H7 (cell line): ENCODE measurements around the gene KLLN. TPM values are rescaled to one million over a fixed set of nuclear protein-coding genes. Genes with fewer than 3 reads are reported as not detected.
"Not testable (repeated sequence)": the region's sequence is repeated elsewhere in the genome, so short reads cannot be mapped to it uniquely, and the experiment has no call there.

ENCODE experiments used
- DNase-seq: peaks from one replicate; pipeline ENCODE4 v3.0.0; 2012
- H3K27me3 ChIP-seq: 2 replicates; pipeline ENCODE4 v1.6.0; 2011; ENCODE audit warnings: mild to moderate bottlenecking, low read length; ENCODE audit not compliant: control insufficient read depth, insufficient read depth
- H3K36me3 ChIP-seq: replicated peaks from 2 replicates; pipeline ENCODE4 v1.5.1; 2011; ENCODE audit warnings: low read length; ENCODE audit not compliant: control insufficient read depth, insufficient read depth
- H3K4me3 ChIP-seq: 2 replicates; pipeline ENCODE4 v1.5.1; 2011; ENCODE audit warnings: low read depth, mild to moderate bottlenecking, control low read depth, low read length, moderate library complexity; ENCODE audit not compliant: insufficient read depth
- total RNA-seq: library from RNA; depleted of rRNA; stranded (reverse); fragments of >200 nt; shearing (Covaris generic); gene quantifications from 2 replicates; pipeline ENCODE4 v1.2.3, GENCODE V29; 2014

Gene KLLN
- total RNA-seq, 1 experiment from 2014 or later, result 0.10 TPM

DNA sequence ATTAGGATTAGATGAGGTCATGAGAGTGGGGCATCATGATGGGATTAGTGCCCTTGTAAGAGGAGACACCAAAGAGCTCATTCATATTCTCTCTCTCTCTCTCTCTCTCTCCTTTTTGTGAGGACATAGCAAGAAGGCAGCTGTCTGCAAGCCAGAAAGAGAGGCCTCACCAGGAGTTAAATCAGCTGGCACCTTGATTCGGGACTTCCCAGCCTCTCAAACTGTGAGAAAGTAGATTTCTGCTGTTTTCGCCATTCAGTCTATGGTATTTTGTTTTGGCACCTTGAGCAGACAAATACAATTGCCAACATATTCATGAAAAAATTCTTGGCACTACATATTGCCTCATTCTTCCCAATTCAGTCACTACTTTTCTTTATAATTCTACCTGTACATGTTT, 24.7 kb downstream of the KLLN start:
- DNase-seq, result no peak
- no peak overlapping the region for H3K4me3 ChIP-seq
- no peaks in the 10 kb centered on the region for H3K36me3 ChIP-seq
- no peaks in the 10 kb centered on the region for H3K27me3 ChIP-seq

DNA sequence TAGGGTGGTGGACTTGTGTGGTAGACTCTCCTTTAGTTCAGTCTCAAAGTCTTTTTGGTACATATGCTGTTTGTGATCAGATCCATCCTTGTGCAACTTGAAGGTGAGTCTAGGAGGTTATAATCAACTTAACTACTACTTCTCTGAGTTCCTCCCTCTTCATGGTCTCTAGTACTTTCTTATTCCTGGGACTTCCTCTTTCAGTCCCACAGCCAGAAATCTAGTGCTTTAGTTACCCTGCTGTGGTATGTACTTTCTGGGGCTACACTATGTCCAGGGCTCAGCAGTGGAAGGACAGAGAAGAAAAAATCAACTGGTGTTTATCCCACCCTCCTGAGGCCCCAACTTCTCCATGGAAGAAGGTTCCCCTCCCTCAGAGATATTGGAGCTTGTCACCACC, 25.9 kb downstream of the KLLN start:
- no peak for DNase-seq
- H3K4me3 ChIP-seq, result no peak overlapping the region
- H3K36me3 ChIP-seq, result no peaks in the 10 kb centered on the region
- H3K27me3 ChIP-seq, result no peaks in the 10 kb centered on the region

- no peaks in the 10 kb centered on the region for H3K27me3 ChIP-seq
- no peak overlapping the region for H3K4me3 ChIP-seq
- no peaks in the 10 kb centered on the region for H3K36me3 ChIP-seq
- no peak for DNase-seq
Measured at GRCh38 chr10:87836098-87836497, 27.2 kb downstream of the KLLN start.

- DNase-seq, result no peak
- Histone ChIP-seq H3K27me3 (no peaks in the 10 kb centered on the region), H3K36me3 (no peaks in the 10 kb centered on the region), H3K4me3 (no peak overlapping the region)
Measured at GRCh38 chr10:87829986-87830729, 33.2 kb downstream of the KLLN start.

GRCh38 chr10:87829051-87829450, 34.3 kb downstream of the KLLN start:
- H3K27me3 ChIP-seq, H3K36me3 ChIP-seq, H3K4me3 ChIP-seq, DNase-seq: not testable (repeated sequence)

- no peaks in the 10 kb centered on the region for H3K27me3 ChIP-seq
- no peaks in the 10 kb centered on the region for H3K36me3 ChIP-seq
- H3K4me3 ChIP-seq, result no peak overlapping the region
- DNase-seq, result no peak
Measured at GRCh38 chr10:87827681-87828080, 35.7 kb downstream of the KLLN start.

GRCh38 chr10:87826653-87827052, 36.7 kb downstream of the KLLN start:
- H3K4me3 ChIP-seq, result no peak overlapping the region
- DNase-seq, result no peak
- no peaks in the 10 kb centered on the region for H3K27me3 ChIP-seq
- H3K36me3 ChIP-seq, result no peaks in the 10 kb centered on the region

- Histone ChIP-seq H3K36me3 (no peaks in the 10 kb centered on the region), H3K4me3 (no peak overlapping the region), H3K27me3 (no peaks in the 10 kb centered on the region)
- no peak for DNase-seq
Measured at GRCh38 chr10:87819289-87819585, 44.1 kb downstream of the KLLN start.

DNA sequence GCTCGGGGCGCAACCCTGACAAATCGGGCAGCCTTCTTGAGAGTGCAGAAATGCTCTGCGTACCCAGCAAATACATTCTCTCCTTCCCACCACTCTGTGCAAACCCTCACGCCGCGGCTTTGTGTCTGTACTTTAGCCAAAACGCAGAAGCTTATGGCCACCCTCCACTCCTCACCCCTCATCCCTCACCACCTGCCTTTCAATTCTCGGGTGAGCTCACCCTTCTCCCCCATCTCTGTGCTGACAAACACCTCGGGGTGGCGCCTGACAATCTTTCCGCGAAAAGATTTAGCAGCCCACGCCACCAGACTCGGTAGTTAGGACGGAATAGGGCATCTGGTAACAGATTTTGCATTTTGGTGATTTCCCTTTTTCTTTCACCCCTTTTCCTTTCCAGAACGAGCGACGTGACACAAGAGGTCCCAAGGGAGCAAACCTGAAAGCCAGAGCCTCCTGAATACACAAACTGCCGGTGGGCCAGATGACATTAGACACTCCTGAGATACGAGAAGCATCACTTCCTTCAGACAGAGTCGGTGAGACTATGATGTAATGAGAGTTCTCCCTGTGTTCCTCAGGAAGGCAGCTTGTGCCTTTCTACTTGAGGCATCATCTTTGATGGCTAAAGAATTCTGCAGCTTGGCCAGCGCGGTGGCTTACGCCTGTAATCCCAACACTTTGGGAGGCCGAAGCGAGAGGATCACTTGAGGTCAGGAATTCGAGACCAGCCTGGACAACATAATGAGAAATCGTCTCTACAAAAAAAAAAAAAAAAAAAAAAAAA, 44.6 kb downstream of the KLLN start:
- DNase-seq, result peak; percentile 15
- H3K36me3 ChIP-seq, result no peaks in the 10 kb centered on the region
- no peaks in the 10 kb centered on the region for H3K27me3 ChIP-seq
- peak overlapping the region; percentile 71 for H3K4me3 ChIP-seq

DNA sequence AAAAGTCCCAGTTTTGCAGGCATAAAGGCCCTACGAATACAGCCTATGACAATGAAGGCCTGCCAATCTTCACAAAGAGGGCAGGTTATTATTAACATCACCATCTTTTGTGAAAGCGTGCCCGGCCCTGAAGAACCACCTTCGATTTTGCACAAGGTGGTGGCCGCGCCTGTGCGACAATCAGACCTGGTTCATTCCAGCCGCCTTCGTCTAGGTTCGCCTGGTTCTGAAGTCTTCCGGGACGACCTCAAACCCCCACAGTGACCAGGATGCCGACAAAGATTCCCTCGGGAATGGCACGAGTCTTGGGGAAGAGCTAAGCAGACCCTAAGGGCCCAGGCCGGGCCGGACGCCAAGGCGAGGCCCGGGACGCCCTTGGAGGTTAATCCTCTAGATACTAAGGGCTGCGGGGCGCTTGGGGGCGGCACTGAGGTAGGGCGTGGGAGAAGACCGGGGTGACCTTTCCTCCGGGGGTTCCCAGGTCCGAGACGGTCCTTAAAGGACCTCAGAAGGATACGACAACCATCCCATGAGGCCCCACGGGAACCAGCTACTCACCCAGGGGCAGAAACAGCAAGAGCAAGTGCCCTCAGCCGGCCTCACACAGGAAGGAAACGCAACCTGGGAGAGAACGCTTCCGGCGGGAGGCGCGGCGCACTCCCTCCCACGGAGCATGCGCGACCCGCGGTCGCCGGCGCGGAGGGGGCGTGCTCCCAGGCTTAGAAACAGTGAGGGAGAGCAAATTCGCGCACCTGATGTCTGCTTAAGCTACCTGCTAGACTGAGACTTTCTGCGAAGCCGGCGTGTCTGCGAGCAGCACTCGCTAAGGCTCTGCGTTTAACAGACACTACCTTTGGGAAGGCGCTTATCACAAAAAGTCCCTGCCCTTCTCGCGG, 45.5 kb downstream of the KLLN start, which contains the start of gene ATAD1:
ATAD1 (minus strand) TSS at position 618 of the 896 bp plus-strand sequence. CDS start 3,627 bp downstream, outside the sequence.
- no peaks in the 10 kb centered on the region for H3K36me3 ChIP-seq
- peak; percentile 90 for DNase-seq
- no peaks in the 10 kb centered on the region for H3K27me3 ChIP-seq
- H3K4me3 ChIP-seq, result peak within 1 kb of the TSS; percentile 71

DNA sequence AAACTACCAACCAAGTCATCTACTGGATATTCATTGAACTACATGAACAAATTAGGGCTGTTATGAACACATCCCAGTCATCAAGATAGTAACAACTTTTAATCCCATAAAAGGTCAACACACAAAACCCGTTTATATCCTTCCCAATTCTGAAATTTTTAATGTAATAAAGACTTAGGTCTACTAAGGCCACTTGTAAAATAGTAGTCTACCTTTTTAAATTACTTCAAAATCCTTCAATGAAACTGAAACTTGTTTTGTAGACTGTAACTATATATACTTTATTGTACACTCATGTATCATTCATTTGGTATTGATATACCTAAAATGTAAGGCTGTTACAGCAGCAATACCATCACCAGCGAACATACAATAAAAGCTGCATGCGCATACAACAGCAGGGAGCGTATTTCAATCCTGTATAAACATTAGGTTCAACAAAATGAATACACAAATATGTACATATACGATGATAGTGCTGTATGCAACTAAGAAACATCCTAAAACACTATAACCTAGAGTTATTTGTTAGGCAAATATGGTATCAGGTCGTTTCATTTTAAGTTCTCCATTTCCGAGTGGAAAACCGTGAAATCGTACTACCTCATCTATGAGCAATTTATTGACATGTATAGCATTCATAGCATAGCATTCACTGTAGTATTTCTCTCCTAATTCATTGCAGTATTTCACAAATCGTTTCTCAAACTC, 46.3 kb downstream of the KLLN start:
- H3K4me3 ChIP-seq, result peak overlapping the region; percentile 71
- no peaks in the 10 kb centered on the region for H3K27me3 ChIP-seq
- peaks cover 3% of the 10 kb centered on the region; the same call in 1 of the 2 replicates for H3K36me3 ChIP-seq
- DNase-seq, result no peak

DNA sequence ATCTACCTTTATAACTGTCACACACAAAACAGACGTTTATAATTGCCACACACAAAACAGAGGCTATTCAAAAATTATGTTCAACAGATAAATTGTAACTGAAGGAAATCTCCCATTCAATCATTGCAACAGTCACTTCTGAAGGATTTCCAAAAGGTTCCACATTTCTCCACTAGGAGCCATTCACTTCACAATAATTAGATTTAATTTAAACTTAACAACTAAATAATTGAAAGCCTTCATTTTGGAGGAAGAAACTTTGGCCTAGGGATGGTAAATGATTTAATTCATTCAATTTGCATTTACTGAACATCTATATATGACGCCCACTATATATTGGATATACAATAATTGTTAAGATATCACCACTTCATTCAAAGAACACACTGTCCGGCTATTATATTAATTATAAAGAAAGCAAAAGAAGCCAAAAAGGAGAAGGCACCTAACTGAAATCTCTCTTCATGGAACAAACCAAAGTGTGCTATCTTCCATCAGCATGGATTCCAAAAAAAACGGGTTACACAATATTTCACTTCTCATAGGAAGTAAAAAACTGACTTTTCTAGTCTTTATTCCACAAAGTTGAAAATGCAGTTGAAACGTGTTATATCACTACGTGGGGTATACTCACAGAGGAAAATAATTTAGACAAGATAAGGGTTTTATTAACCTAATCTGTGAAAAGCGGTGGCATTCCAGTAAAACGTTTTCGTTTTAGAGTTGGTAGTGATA, 47.0 kb downstream of the KLLN start:
- DNase-seq, result no peak
- peaks cover 5% of the 10 kb centered on the region; the same call in 1 of the 2 replicates for H3K36me3 ChIP-seq
- no peaks in the 10 kb centered on the region for H3K27me3 ChIP-seq
- H3K4me3 ChIP-seq, result peak overlapping the region; percentile 71; the same call in 1 of the 2 replicates
